Dendritic cell treated with granulocyte-macrophage colony-stimulating factor and Interleukin-4, amounts not matched to agents 40 ng/mL and 50 ng/mL, for 4 days (primary cell): Measurements from ENCODE around the gene TBR1.

Source experiments
- H3K27ac Mint-ChIP-seq: one replicate; pipeline ENCODE4 v1.8.0; 2022; ENCODE audit warnings: mild to moderate bottlenecking, mixed read lengths
- H3K27me3 Mint-ChIP-seq: one replicate; pipeline ENCODE4 v1.8.0; 2022; ENCODE audit warnings: mild to moderate bottlenecking, mixed read lengths
- H3K36me3 Mint-ChIP-seq: one replicate; pipeline ENCODE4 v1.8.0; 2022; ENCODE audit warnings: low read depth, mixed read lengths
- H3K4me1 Mint-ChIP-seq: one replicate; pipeline ENCODE4 v1.8.0; 2022; ENCODE audit warnings: low read depth, mixed read lengths
- H3K4me3 Mint-ChIP-seq: one replicate; pipeline ENCODE4 v1.8.0; 2022; ENCODE audit warnings: mild to moderate bottlenecking, moderate library complexity, mixed read lengths
- H3K9me3 Mint-ChIP-seq: one replicate; pipeline ENCODE4 v1.8.0; 2022; ENCODE audit warnings: mixed read lengths
- intact Hi-C: fragments of 100-400 bp; cut with micrococcal nuclease; formaldehyde crosslinking; loops from one replicate; pipeline ENCODE4 v1.15.0; 2022

TBR1 gene

GRCh38 chr2:161430386-161430785 lies 14.3 kb downstream of the TBR1 start:
- H3K4me3 Mint-ChIP-seq, result no peak overlapping the region
- intact Hi-C loops, result loop anchor here (10.0 kb wide), 1 partner anchor 694 kb away; no protein-coding TSS in a partner anchor
- no peaks in the 10 kb centered on the region for H3K36me3 Mint-ChIP-seq
- peaks cover 65% of the 10 kb centered on the region for H3K27me3 Mint-ChIP-seq
- H3K27ac Mint-ChIP-seq, result no peak overlapping the region
- H3K4me1 Mint-ChIP-seq, result peaks cover 17% of the 10 kb centered on the region
- H3K9me3 Mint-ChIP-seq, result no peaks in the 10 kb centered on the region

- Mint-ChIP-seq H3K9me3 (no peaks in the 10 kb centered on the region), H3K36me3 (no peaks in the 10 kb centered on the region), H3K27me3 (peaks cover 52% of the 10 kb centered on the region), H3K27ac (no peak overlapping the region), H3K4me1 (peaks cover 7% of the 10 kb centered on the region), H3K4me3 (no peak overlapping the region)
- intact Hi-C loops, result loop anchor here (10.0 kb wide), 1 partner anchor 693 kb away; no protein-coding TSS in a partner anchor
These were observed 16.0 kb downstream of the TBR1 start for GRCh38 chr2:161432107-161432506.

- no peaks in the 10 kb centered on the region for H3K36me3 Mint-ChIP-seq
- intact Hi-C loops, result loop anchor here (10.0 kb wide), 1 partner anchor 691 kb away; no protein-coding TSS in a partner anchor
- H3K4me3 Mint-ChIP-seq, result no peak overlapping the region
- H3K27me3 Mint-ChIP-seq, result peaks cover 36% of the 10 kb centered on the region
- H3K27ac Mint-ChIP-seq, result no peak overlapping the region
- H3K9me3 Mint-ChIP-seq, result no peaks in the 10 kb centered on the region
- H3K4me1 Mint-ChIP-seq, result no peaks in the 10 kb centered on the region
These were observed 18.0 kb downstream of the TBR1 start for GRCh38 chr2:161434118-161434517.

DNA sequence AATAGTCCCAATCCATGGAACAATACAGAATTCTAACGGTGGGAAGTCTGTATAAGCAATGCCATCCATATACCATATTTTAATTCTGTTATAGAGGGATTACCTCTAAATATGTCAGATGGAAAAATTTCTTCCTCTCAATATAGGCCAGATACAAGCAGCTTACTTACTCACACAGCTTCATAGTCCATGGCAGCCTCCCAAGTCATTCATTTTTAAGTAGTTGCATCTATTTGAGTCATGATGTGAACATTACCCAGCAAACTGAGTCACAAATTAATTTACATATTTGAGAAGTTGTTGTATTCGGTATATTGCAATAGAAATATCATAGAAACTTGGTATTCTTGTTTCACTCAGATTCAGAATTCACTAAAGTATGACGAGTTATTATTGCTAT lies 20.3 kb downstream of the TBR1 start:
- H3K36me3 Mint-ChIP-seq, result no peaks in the 10 kb centered on the region
- no peaks in the 10 kb centered on the region for H3K4me1 Mint-ChIP-seq
- H3K27me3 Mint-ChIP-seq, result peaks cover 27% of the 10 kb centered on the region
- H3K4me3 Mint-ChIP-seq, result no peak overlapping the region
- intact Hi-C loops, result loop anchor here (10.0 kb wide), 1 partner anchor 688 kb away; no protein-coding TSS in a partner anchor
- no peak overlapping the region for H3K27ac Mint-ChIP-seq
- H3K9me3 Mint-ChIP-seq, result no peaks in the 10 kb centered on the region

DNA sequence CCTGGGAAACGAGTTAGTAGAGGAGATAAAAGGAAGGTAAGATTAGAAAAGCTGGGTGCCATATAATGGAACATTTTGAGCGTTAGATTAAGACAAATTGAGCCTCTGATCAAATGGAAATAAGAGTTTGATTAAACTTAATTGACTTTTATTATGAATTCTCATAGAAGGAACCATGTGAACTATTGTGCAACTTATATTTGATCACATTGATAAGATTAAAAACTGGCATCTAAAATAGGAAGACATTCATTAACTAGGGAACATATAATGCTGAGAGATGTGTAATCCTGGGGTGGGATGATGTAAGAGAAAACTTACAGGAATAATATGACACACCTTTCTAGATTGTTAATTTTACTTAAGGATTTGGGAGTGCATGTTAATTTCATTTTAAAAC lies 22.5 kb downstream of the TBR1 start:
- H3K36me3 Mint-ChIP-seq, result no peaks in the 10 kb centered on the region
- H3K4me3 Mint-ChIP-seq, result no peak overlapping the region
- H3K4me1 Mint-ChIP-seq, result no peaks in the 10 kb centered on the region
- H3K27me3 Mint-ChIP-seq, result peaks cover 15% of the 10 kb centered on the region
- H3K9me3 Mint-ChIP-seq, result no peaks in the 10 kb centered on the region
- H3K27ac Mint-ChIP-seq, result no peak overlapping the region
- intact Hi-C loops, result loop anchor here (10.0 kb wide), 1 partner anchor 686 kb away; no protein-coding TSS in a partner anchor

- Mint-ChIP-seq H3K4me3 (no peak overlapping the region), H3K9me3 (no peaks in the 10 kb centered on the region), H3K27me3 (peaks cover 6% of the 10 kb centered on the region), H3K27ac (no peak overlapping the region), H3K4me1 (no peaks in the 10 kb centered on the region), H3K36me3 (no peaks in the 10 kb centered on the region)
- intact Hi-C loops, result no loop called here
These were observed 29.0 kb downstream of the TBR1 start for GRCh38 chr2:161445097-161445496.

DNA sequence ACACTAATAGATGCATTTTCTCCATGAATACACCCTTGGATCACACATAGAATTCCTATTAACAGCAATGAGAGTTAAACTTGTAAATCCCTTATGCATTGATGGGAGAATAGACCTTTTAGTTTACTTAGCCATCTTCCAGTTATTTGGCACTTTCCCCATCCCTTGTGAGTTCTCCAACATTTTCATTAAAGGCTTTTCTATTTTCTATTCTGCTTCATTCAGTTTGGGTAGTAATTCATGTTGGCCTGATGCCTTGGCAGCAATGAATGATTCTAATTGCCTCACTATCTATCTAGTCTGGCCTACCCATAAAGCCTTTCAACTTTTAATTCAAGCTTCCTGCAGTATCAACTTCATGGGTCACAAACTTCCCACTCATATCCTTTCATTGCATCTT lies 32.3 kb downstream of the TBR1 start:
- Mint-ChIP-seq H3K9me3 (no peaks in the 10 kb centered on the region), H3K4me1 (no peaks in the 10 kb centered on the region), H3K27me3 (peaks cover 4% of the 10 kb centered on the region), H3K27ac (no peak overlapping the region), H3K4me3 (no peak overlapping the region), H3K36me3 (no peaks in the 10 kb centered on the region)
- intact Hi-C loops, result no loop called here

GRCh38 chr2:161471631-161472030 lies 55.5 kb downstream of the TBR1 start:
- Mint-ChIP-seq H3K4me3 (no peak overlapping the region), H3K9me3 (peaks cover 11% of the 10 kb centered on the region), H3K27ac (no peak overlapping the region)

DNA sequence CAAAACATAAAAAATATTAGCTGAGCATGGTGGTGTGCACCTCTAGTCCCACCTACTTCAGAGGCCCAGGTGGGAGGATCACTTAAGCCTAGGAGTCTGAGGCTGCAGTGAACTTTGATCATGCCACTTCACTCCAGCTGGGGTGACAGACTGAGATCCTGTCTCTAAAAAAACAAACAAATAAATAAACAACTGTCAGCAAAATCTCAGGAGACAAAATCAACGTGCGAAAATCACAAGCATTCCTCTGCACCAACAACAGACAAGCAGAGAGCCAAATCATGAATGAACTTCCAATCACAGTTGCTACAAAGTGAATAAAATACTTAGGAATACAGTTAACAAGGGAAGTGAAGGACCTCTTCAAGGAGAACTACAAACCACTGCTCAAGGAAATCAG lies 58.8 kb downstream of the TBR1 start:
- intact Hi-C loops, result no loop called here
- no peaks in the 10 kb centered on the region for H3K4me1 Mint-ChIP-seq
- H3K27me3 Mint-ChIP-seq, result no peaks in the 10 kb centered on the region
- no peak overlapping the region for H3K27ac Mint-ChIP-seq
- H3K36me3 Mint-ChIP-seq, result no peaks in the 10 kb centered on the region
- H3K4me3 Mint-ChIP-seq, result no peak overlapping the region
- H3K9me3 Mint-ChIP-seq, result peaks cover 20% of the 10 kb centered on the region

More at GRCh38 chr2:161471631-161472030, 55.5 kb downstream of the TBR1 start:
- no peaks in the 10 kb centered on the region for H3K4me1 Mint-ChIP-seq
- intact Hi-C loops, result no loop called here
- no peaks in the 10 kb centered on the region for H3K27me3 Mint-ChIP-seq
- H3K36me3 Mint-ChIP-seq, result no peaks in the 10 kb centered on the region
